Neural progenitor cell (in vitro differentiated cells): Measurements from ENCODE around the gene SPRR2F.
"Not testable (repeated sequence)": the region's sequence is repeated elsewhere in the genome, so short reads cannot be mapped to it uniquely, and the experiment has no call there.

Source experiments
- CTCF ChIP-seq: fragments of 200-600 bp; sonication (generic); IDR thresholded peaks from 2 replicates; pipeline ENCODE4 v1.5.1; 2017; ENCODE audit warnings: antibody characterized with exemption, mild to moderate bottlenecking
- EZH2 ChIP-seq: fragments of 200-600 bp; sonication (generic); IDR thresholded peaks from 2 replicates; pipeline ENCODE4 v1.6.1; 2017; ENCODE audit warnings: antibody characterized with exemption, mild to moderate bottlenecking, moderate library complexity

- TF ChIP-seq CTCF, EZH2: not testable (repeated sequence)
Measured at GRCh38 chr1:153115264-153115663, 1.9 kb upstream of the SPRR2F start.
